GM12878 (cell line): Measurements from ENCODE around the gene PRKAR2B. TPM values are rescaled to one million over a fixed set of nuclear protein-coding genes. Genes with fewer than 3 reads are reported as not detected.

Experiments used
- CHD2 ChIP-seq: IDR thresholded peaks from 2 replicates; pipeline ENCODE4 v1.6.1; 2011; ENCODE audit warnings: low read depth, low read length, improper control_type of control experiment, borderline replicate concordance
- DPF2 ChIP-seq: fragments of 450-650 bp; IDR thresholded peaks from 2 replicates; pipeline ENCODE4 v1.6.1; 2017; ENCODE audit warnings: mild to moderate bottlenecking
- ETV6 ChIP-seq, 2 experiments: fragments of 450-650 bp in 1 of 2; IDR thresholded peaks in 1 of 2; conservative IDR thresholded peaks in 1 of 2; 2 replicates each; pipeline ENCODE4 v1.6.1; 2014; ENCODE audit warnings: antibody characterized with exemption in 1 of 2, borderline replicate concordance in 1 of 2, low read depth in 1 of 2, mild to moderate bottlenecking in 1 of 2, moderate library complexity in 1 of 2
- GATAD2B ChIP-seq: fragments of 450-650 bp; conservative IDR thresholded peaks from 2 replicates; pipeline ENCODE4 v1.6.1; 2017; ENCODE audit warnings: low read depth, mild to moderate bottlenecking, moderate library complexity
- HCFC1 ChIP-seq: fragments of 150-350 bp; IDR thresholded peaks from 2 replicates; pipeline ENCODE4 v1.6.1; 2014; ENCODE audit warnings: low read length
- IKZF1 ChIP-seq: fragments of 450-650 bp; conservative IDR thresholded peaks from 2 replicates; pipeline ENCODE4 v1.6.1; 2017; ENCODE audit warnings: antibody characterized with exemption, mild to moderate bottlenecking
- JUNB ChIP-seq: IDR thresholded peaks from 2 replicates; pipeline ENCODE4 v1.6.1; 2016; ENCODE audit warnings: antibody characterized with exemption, mild to moderate bottlenecking
- NBN ChIP-seq: fragments of 450-650 bp; IDR thresholded peaks from 2 replicates; pipeline ENCODE4 v1.6.1; 2016
- POU2F2 ChIP-seq: IDR thresholded peaks from 3 replicates; pipeline ENCODE4 v1.6.1; 2011; ENCODE audit warnings: low read depth, mild to moderate bottlenecking, low read length, borderline replicate concordance
- ZNF207 ChIP-seq: fragments of 450-650 bp; IDR thresholded peaks from 2 replicates; pipeline ENCODE4 v1.6.1; 2014; ENCODE audit warnings: antibody characterized with exemption, mild to moderate bottlenecking, borderline replicate concordance
- polyA plus RNA-seq, 11 experiments: library from polyadenylated mRNA; depleted of rRNA in 4 of 11; unstranded in 6 of 11; stranded (reverse) in 5 of 11; fragments of >200 nt; fragmentation: Nextera tagmentation in 4 of 11; fragmentation: Illumina TruSeq in 1 of 11; extraction: Ambion mirVana in 4 of 11; extraction: Trizol in 1 of 11; gene quantifications; 1 replicate in 1 of 11; 2 replicates in 10 of 11; pipeline versions ENCODE4 v1.2.1 to v1.2.3, GENCODE V29; 2011 to 2016; ENCODE audit warnings: inconsistent platforms in 2 of 11, missing spikeins in 2 of 11, low read depth in 1 of 11
- total RNA-seq, 4 experiments: library from RNA; depleted of rRNA in 3 of 4; stranded (reverse); fragments of >200 nt in 3 of 4; fragmentation: Illumina TruSeq in 1 of 4; extraction: Trizol in 1 of 4; gene quantifications; 2 replicates each; pipeline versions ENCODE4 v1.2.1 to v1.2.3, GENCODE V29; 2013 to 2021
- TF ChIP-seq, protein P1 (sequence below): fragments of 450-650 bp; IDR thresholded peaks from 2 replicates; pipeline ENCODE4 v1.6.1; 2017; ENCODE audit warnings: mild to moderate bottlenecking, low read depth, inconsistent platforms; ENCODE audit not compliant: poor library complexity, severe bottlenecking
- TF ChIP-seq, protein P2 (sequence below): IDR thresholded peaks from 2 replicates; pipeline ENCODE4 v1.6.1; 2011; ENCODE audit warnings: borderline replicate concordance, low read depth, mild to moderate bottlenecking, moderate library complexity, low read length; ENCODE audit not compliant: insufficient read depth, poor library complexity, severe bottlenecking
- TF ChIP-seq, protein P3 (sequence below): fragments of 450-650 bp; IDR thresholded peaks from 2 replicates; pipeline ENCODE4 v1.6.1; 2016; ENCODE audit warnings: mild to moderate bottlenecking

The PRKAR2B gene
- total and polyA plus RNA-seq, 10 of the 15 experiments (the other 5 are each of a cell fraction or from before 2014, with no cell fraction given) = 0.01 to 0.18 (median 0.04) TPM; not detected in 4

DNA sequence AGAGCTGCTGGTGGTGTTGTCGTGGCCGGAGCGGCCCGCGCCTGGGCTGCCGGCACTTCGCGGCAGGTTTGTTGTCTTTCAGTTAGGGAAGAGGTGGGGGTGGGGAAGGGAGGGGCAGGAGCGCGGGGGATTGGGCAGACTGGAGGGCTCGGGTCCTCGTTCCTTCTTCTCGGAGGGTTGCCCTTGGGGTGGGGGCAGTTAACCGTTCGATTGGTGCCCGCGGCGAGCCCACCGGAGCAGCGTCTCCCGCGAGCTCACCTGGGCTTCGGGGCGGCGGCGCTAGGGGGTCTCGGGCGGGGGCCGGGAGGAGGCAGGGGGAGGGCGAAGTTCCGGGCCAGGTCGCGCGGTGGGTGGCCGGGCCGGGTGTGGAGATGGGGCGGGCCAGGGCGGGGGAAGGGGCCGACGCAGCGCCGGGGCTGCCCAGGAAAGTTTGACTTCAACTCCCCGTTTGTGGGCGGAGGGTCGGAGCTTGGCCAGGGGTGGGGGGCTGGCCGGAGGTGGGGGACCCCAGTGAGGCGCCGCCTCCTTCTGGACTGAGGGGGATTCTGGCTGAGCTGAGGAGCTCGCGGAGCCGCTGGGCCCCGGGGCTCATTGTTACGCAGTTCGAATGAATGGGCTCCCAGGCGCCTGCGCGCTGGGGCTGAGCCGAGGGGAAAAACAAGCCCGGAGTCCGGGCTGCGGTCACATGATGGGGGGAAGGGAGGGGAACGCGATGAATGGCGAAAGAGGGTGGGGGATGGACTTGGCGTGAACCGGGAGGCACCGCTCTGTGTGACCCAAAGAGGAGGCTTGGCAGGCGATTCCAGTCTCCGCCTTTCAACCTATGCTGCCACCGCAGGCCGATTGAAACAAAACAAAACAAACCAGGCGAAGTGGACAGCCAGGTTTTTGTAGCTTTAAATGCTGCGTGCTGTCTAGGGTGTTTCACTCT lies 124.9 kb downstream of the PRKAR2B start (continued):
- TF ChIP-seq, protein P1, sequence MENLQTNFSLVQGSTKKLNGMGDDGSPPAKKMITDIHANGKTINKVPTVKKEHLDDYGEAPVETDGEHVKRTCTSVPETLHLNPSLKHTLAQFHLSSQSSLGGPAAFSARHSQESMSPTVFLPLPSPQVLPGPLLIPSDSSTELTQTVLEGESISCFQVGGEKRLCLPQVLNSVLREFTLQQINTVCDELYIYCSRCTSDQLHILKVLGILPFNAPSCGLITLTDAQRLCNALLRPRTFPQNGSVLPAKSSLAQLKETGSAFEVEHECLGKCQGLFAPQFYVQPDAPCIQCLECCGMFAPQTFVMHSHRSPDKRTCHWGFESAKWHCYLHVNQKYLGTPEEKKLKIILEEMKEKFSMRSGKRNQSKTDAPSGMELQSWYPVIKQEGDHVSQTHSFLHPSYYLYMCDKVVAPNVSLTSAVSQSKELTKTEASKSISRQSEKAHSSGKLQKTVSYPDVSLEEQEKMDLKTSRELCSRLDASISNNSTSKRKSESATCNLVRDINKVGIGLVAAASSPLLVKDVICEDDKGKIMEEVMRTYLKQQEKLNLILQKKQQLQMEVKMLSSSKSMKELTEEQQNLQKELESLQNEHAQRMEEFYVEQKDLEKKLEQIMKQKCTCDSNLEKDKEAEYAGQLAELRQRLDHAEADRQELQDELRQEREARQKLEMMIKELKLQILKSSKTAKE = peak; percentile 62
- TF ChIP-seq ETV6 (conservative IDR thresholded peaks at IDR 0.05 in 1 of 2, IDR thresholded peaks at IDR 0.05 in 1 of 2; ENCODE audit: borderline replicate concordance in 1 of 2, low read depth in 1 of 2) (no peak), POU2F2 (peak; percentile 82; the same call in 2 of the 3 replicates), NBN (peak; percentile 87), CHD2 (peak; percentile 96), ZNF207 (no peak), HCFC1 (no peak; the same call in 1 of the 2 replicates), DPF2 (peak; percentile 58; the same call in 1 of the 2 replicates), JUNB (no peak), GATAD2B (0 out of 2 replicates have a peak, but pooled peaks have one; percentile 34), IKZF1 (peak; percentile 74)
- TF ChIP-seq, protein P2, sequence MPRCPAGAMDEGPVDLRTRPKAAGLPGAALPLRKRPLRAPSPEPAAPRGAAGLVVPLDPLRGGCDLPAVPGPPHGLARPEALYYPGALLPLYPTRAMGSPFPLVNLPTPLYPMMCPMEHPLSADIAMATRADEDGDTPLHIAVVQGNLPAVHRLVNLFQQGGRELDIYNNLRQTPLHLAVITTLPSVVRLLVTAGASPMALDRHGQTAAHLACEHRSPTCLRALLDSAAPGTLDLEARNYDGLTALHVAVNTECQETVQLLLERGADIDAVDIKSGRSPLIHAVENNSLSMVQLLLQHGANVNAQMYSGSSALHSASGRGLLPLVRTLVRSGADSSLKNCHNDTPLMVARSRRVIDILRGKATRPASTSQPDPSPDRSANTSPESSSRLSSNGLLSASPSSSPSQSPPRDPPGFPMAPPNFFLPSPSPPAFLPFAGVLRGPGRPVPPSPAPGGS = no peak
- TF ChIP-seq, protein P3, sequence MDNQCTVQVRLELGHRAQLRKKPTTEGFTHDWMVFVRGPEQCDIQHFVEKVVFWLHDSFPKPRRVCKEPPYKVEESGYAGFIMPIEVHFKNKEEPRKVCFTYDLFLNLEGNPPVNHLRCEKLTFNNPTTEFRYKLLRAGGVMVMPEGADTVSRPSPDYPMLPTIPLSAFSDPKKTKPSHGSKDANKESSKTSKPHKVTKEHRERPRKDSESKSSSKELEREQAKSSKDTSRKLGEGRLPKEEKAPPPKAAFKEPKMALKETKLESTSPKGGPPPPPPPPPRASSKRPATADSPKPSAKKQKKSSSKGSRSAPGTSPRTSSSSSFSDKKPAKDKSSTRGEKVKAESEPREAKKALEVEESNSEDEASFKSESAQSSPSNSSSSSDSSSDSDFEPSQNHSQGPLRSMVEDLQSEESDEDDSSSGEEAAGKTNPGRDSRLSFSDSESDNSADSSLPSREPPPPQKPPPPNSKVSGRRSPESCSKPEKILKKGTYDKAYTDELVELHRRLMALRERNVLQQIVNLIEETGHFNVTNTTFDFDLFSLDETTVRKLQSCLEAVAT = peak; percentile 70
